HG03575 (cell line): Measurements from ENCODE around the gene UBL3.

ENCODE experiments used
- ATAC-seq: cut with Tn5 transposase; IDR thresholded peaks from one replicate; pipeline ENCODE4 v1.9.1; 2021; ENCODE audit not compliant: unreplicated experiment, insufficient number of reproducible peaks, low FRiP score; ENCODE audit errors: extremely low read depth

UBL3 gene

GRCh38 chr13:29850213-29850898 lies at the start of gene UBL3:
TSS of gene UBL3 (minus strand) at chr13:29850617. CDS start at chr13:29849538, 1,079 bp downstream.
- peak; percentile 41 for ATAC-seq

GRCh38 chr13:29897102-29897501 lies 46.7 kb upstream of the UBL3 start:
- ATAC-seq = no peak

- no peak for ATAC-seq
These were observed 43.0 kb upstream of the UBL3 start for GRCh38 chr13:29893438-29893837.

- no peak for ATAC-seq
These were observed 41.7 kb upstream of the UBL3 start for GRCh38 chr13:29892151-29892550.

- no peak for ATAC-seq
These were observed 38.7 kb upstream of the UBL3 start for GRCh38 chr13:29889111-29889510.

GRCh38 chr13:29888306-29888705 lies 37.9 kb upstream of the UBL3 start:
- ATAC-seq = no peak

- no peak for ATAC-seq
These were observed 37.3 kb upstream of the UBL3 start for GRCh38 chr13:29887686-29888085.

- no peak for ATAC-seq
These were observed 36.7 kb upstream of the UBL3 start for GRCh38 chr13:29887030-29887557.

GRCh38 chr13:29886446-29886845 lies 36.0 kb upstream of the UBL3 start:
- ATAC-seq = no peak

GRCh38 chr13:29885989-29886388 lies 35.6 kb upstream of the UBL3 start:
- no peak for ATAC-seq

GRCh38 chr13:29884671-29885430 lies 34.4 kb upstream of the UBL3 start:
- ATAC-seq = no peak

- no peak for ATAC-seq
These were observed 33.6 kb upstream of the UBL3 start for GRCh38 chr13:29883941-29884518.

- no peak for ATAC-seq
These were observed 31.7 kb upstream of the UBL3 start for GRCh38 chr13:29882076-29882475.

- no peak for ATAC-seq
These were observed 27.7 kb upstream of the UBL3 start for GRCh38 chr13:29878101-29878500.

GRCh38 chr13:29877456-29878078 lies 27.1 kb upstream of the UBL3 start:
- ATAC-seq = no peak

- no peak for ATAC-seq
These were observed 25.2 kb upstream of the UBL3 start for GRCh38 chr13:29875646-29876045.

GRCh38 chr13:29868581-29868980 lies 18.2 kb upstream of the UBL3 start:
- ATAC-seq = no peak

GRCh38 chr13:29865934-29866333 lies 15.5 kb upstream of the UBL3 start:
- no peak for ATAC-seq

- ATAC-seq = no peak
These were observed 11.3 kb upstream of the UBL3 start for GRCh38 chr13:29861694-29862110.
